ENCODE results near the gene MLX. TPM values are rescaled to one million over a fixed set of nuclear protein-coding genes. Genes with fewer than 3 reads are reported as not detected.
A peak's percentile ranks its signal among the peaks of the same experiment; 100 is the strongest.

MLX gene
- total RNA-seq, 4 donors from 2014 or later, result 81.3 to 191 (median 143) TPM

DNA sequence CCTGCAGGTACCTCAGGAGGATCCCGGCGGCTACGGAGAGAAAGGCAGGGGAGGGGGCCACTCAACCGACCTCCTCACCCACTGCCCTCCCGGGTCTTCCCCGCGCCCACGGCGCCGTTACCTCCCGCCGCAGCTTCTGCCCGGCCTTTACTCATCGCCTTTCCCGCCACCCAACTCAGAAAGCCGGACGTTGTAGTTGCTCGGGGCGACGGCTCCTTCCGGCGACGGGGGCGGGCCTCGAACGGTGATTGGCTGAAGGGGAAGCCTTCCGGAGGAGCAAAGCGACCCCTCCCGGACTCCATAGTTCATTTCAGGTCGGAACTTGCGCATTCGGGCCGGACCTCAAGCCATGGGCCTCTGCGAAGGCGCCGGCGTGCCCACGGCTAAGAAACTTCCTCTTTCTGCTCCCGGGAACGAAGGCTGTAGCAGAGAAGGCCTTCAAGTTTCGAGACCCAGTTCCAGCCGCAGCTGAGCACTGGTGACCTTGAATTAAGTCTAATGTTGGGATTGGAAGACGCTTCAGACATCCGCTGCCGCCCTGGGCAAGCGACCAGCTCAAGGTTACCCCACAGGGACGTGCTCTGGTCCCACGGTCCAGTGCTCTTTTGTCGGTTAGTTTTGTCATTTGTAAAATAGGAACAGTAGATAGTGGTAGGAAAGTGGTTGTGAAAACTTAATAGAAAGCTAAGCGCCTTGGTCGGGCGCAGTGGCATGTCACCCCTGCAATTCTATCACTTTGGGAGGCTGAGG is 10.8 kb downstream of the MLX start, which contains the start of gene PSMC3IP:
PSMC3IP (minus strand) TSS at position 198 of the 750 bp plus-strand sequence; CDS start at position 155, 43 bp downstream.
- peak within 1 kb of the TSS; percentile 27 to 71 (median 60) for H3K4me3 ChIP-seq
- H3K4me1 ChIP-seq, result peaks cover 11 to 23% (median 14%) of the 10 kb centered on the region in 4 donors
- intact Hi-C loops (cut with DNase I; ENCODE audit: low total_unique reads) (loop anchor here (2.0 kb wide), 1 partner anchor 107 kb away; no protein-coding TSS in a partner anchor), in situ Hi-C loops (cut with MboI; ENCODE audit: low pct_ligation_motif_present in 1 of 4, low pct_unique_long_range_greater_than_20kb in 1 of 4, low sequenced_read_pairs in 3 of 4) (loop anchor here in 3 of 4 donors (25.0 kb wide), 1 partner anchor 110 kb away; the partner anchor contains the start of genes CCR10 (in 3 of the 3), CNTNAP1 (in 3 of the 3) and PLEKHH3 (in 3 of the 3))
- peak; percentile 97 for DNase-seq
- peaks cover 0 to 33% (median 15%) of the 10 kb centered on the region in 4 donors for H3K36me3 ChIP-seq
- TF ChIP-seq POLR2A (IDR thresholded peaks at IDR 0.05) (peak; percentile 82), EP300 (IDR thresholded peaks at IDR 0.05; ENCODE audit: low read depth) (no peak), POLR2AphosphoS5 (IDR thresholded peaks at IDR 0.05) (peak; percentile 92 to 95 (median 93)), CTCF (IDR thresholded peaks at IDR 0.05) (peak in 4 of 5 experiments; percentile 28 to 61 (median 48))
- 1% methylated on average over 51 of the region's 52 CpGs; no CpG with 5 or more reads in 1 of the 2 donors for WGBS, 2 donors (ENCODE audit: low coverage in 1 of 2)
- H3K9me3 ChIP-seq, result no peaks in the 10 kb centered on the region
- peak within 1 kb of the TSS; percentile 87 to 96 (median 91) for H3K27ac ChIP-seq
- H3K27me3 ChIP-seq, result no peaks in the 10 kb centered on the region

- H3K27ac ChIP-seq, result peak overlapping the region; percentile 87 to 96 (median 91)
- no peaks in the 10 kb centered on the region for H3K27me3 ChIP-seq
- H3K4me1 ChIP-seq, result peaks cover 11 to 23% (median 14%) of the 10 kb centered on the region in 4 donors
- in situ Hi-C loops (cut with MboI; ENCODE audit: low pct_ligation_motif_present in 1 of 4, low pct_unique_long_range_greater_than_20kb in 1 of 4, low sequenced_read_pairs in 3 of 4) (loop anchor here in 3 of 4 donors (25.0 kb wide), 1 partner anchor 109 kb away; the partner anchor contains the start of genes CCR10 (in 3 of the 3), CNTNAP1 (in 3 of the 3) and PLEKHH3 (in 3 of the 3)), intact Hi-C loops (cut with DNase I; ENCODE audit: low total_unique reads) (loop anchor here (2.0 kb wide), 1 partner anchor 106 kb away; no protein-coding TSS in a partner anchor)
- H3K36me3 ChIP-seq, result peaks cover 0 to 33% (median 19%) of the 10 kb centered on the region in 4 donors
- TF ChIP-seq EP300 (IDR thresholded peaks at IDR 0.05; ENCODE audit: low read depth) (no peak), POLR2AphosphoS5 (IDR thresholded peaks at IDR 0.05) (peak in 1 of 3 donors; percentile 36), CTCF (IDR thresholded peaks at IDR 0.05) (peak; percentile 64 to 84 (median 78)), POLR2A (IDR thresholded peaks at IDR 0.05) (no peak)
- peak overlapping the region; percentile 15 to 71 (median 60) for H3K4me3 ChIP-seq
- H3K9me3 ChIP-seq, result no peaks in the 10 kb centered on the region
- WGBS, 2 donors (ENCODE audit: low coverage in 1 of 2), result 1% methylated on average over 20 of the region's 20 CpGs; no CpG with 5 or more reads in 1 of the 2 donors
- DNase-seq, result peak; percentile 88
Observed at GRCh38 chr17:42578282-42578869, 11.5 kb downstream of the MLX start.

- in situ Hi-C loops (cut with MboI; ENCODE audit: low pct_ligation_motif_present in 1 of 4, low pct_unique_long_range_greater_than_20kb in 1 of 4, low sequenced_read_pairs in 3 of 4), result loop anchor here in 3 of 4 donors (25.0 kb wide), 1 partner anchor 107 kb away; the partner anchor contains the start of genes CCR10 (in 3 of the 3), CNTNAP1 (in 3 of the 3) and PLEKHH3 (in 3 of the 3)
- 63 to 69% methylated on average over 2 of the region's 2 CpGs for WGBS, 2 donors (ENCODE audit: low coverage in 1 of 2)
Observed at GRCh38 chr17:42579794-42580551, 13.1 kb downstream of the MLX start.

GRCh38 chr17:42581744-42582270 is 14.9 kb downstream of the MLX start:
- in situ Hi-C loops (cut with MboI; ENCODE audit: low pct_ligation_motif_present in 1 of 4, low pct_unique_long_range_greater_than_20kb in 1 of 4, low sequenced_read_pairs in 3 of 4) (loop anchor here in 3 of 4 donors (25.0 kb wide), 1 partner anchor 105 kb away; the partner anchor contains the start of genes CCR10 (in 3 of the 3), CNTNAP1 (in 3 of the 3) and PLEKHH3 (in 3 of the 3)), intact Hi-C loops (cut with DNase I; ENCODE audit: low total_unique reads) (loop anchor here (10.0 kb wide), 1 partner anchor 183 kb away; the partner anchor contains the start of gene RAMP2)
- no peak for TF ChIP-seq EP300 (IDR thresholded peaks at IDR 0.05; ENCODE audit: low read depth)
- TF ChIP-seq POLR2AphosphoS5 (IDR thresholded peaks at IDR 0.05), result no peak
- TF ChIP-seq POLR2A (IDR thresholded peaks at IDR 0.05), result no peak
- TF ChIP-seq CTCF (IDR thresholded peaks at IDR 0.05), result no peak
- no peak for DNase-seq
- peaks cover 12 to 16% (median 14%) of the 10 kb centered on the region in 4 donors for H3K4me1 ChIP-seq
- peaks cover 0 to 38% (median 23%) of the 10 kb centered on the region in 4 donors for H3K36me3 ChIP-seq
- H3K9me3 ChIP-seq, result no peaks in the 10 kb centered on the region
- no peaks in the 10 kb centered on the region for H3K27me3 ChIP-seq
- 88% methylated on average over 5 of the region's 10 CpGs; no CpG with 5 or more reads in 1 of the 2 donors for WGBS, 2 donors (ENCODE audit: low coverage in 1 of 2)
- no peak overlapping the region for H3K4me3 ChIP-seq
- no peak overlapping the region for H3K27ac ChIP-seq

More at GRCh38 chr17:42579794-42580551, 13.1 kb downstream of the MLX start:
- no peak for DNase-seq
- TF ChIP-seq POLR2A (IDR thresholded peaks at IDR 0.05), result no peak
- H3K27ac ChIP-seq, result peak overlapping the region in 1 of 4 donors; percentile 87
- peaks cover 11 to 23% (median 14%) of the 10 kb centered on the region in 4 donors for H3K4me1 ChIP-seq
- H3K27me3 ChIP-seq, result no peaks in the 10 kb centered on the region
- peaks cover 0 to 36% (median 23%) of the 10 kb centered on the region in 4 donors for H3K36me3 ChIP-seq
- H3K9me3 ChIP-seq, result no peaks in the 10 kb centered on the region
- no peak overlapping the region for H3K4me3 ChIP-seq
- intact Hi-C loops (cut with DNase I; ENCODE audit: low total_unique reads), result loop anchor here (2.0 to 10.0 kb wide), 2 partner anchors 105 to 185 kb away; partner anchors contain the start of gene RAMP2

Data from transverse colon (tissue), 4 donors.